GM12878 (cell line): ENCODE data around the gene NAPEPLD.

ENCODE experiments used
- BACH1 ChIP-seq: fragments of 450-650 bp; IDR thresholded peaks from 2 replicates; pipeline ENCODE4 v1.6.1; 2017; ENCODE audit warnings: mild to moderate bottlenecking, borderline replicate concordance
- CBX3 ChIP-seq: fragments of 200-600 bp; sonication (generic); IDR thresholded peaks from 2 replicates; pipeline ENCODE4 v1.6.1; 2016; ENCODE audit warnings: low read depth, borderline replicate concordance
- EZH2 ChIP-seq: IDR thresholded peaks from 2 replicates; pipeline ENCODE4 v1.6.1; 2012; ENCODE audit warnings: low read depth, mild to moderate bottlenecking, control low read depth, inconsistent platforms, low read length, borderline replicate concordance; ENCODE audit not compliant: control insufficient read depth
- HCFC1 ChIP-seq: fragments of 150-350 bp; IDR thresholded peaks from 2 replicates; pipeline ENCODE4 v1.6.1; 2014; ENCODE audit warnings: low read length
- IKZF1 ChIP-seq: fragments of 450-650 bp; conservative IDR thresholded peaks from 2 replicates; pipeline ENCODE4 v1.6.1; 2017; ENCODE audit warnings: antibody characterized with exemption, mild to moderate bottlenecking
- KLF5 ChIP-seq: fragments of 450-650 bp; IDR thresholded peaks from 2 replicates; pipeline ENCODE4 v1.6.1; 2014; ENCODE audit warnings: mild to moderate bottlenecking; ENCODE audit not compliant: partially characterized antibody
- POLR2AphosphoS5 ChIP-seq: IDR thresholded peaks from 2 replicates; pipeline ENCODE4 v1.6.1; 2011; ENCODE audit warnings: mild to moderate bottlenecking, low read length, inconsistent platforms
- SMC3 ChIP-seq: IDR thresholded peaks from 2 replicates; pipeline ENCODE4 v1.6.1; 2011; ENCODE audit warnings: low read length, improper control_type of control experiment, borderline replicate concordance
- TF ChIP-seq, protein P1 (sequence below): fragments of 450-650 bp; IDR thresholded peaks from 2 replicates; pipeline ENCODE4 v1.6.1; 2017; ENCODE audit warnings: mild to moderate bottlenecking, moderate library complexity
- TF ChIP-seq, protein P2 (sequence below), 3 experiments: IDR thresholded peaks in 2 of 3; conservative IDR thresholded peaks in 1 of 3; 2 replicates each; pipeline ENCODE4 v1.5.1; 2011; ENCODE audit warnings: low read depth in 3 of 3, low read length in 3 of 3, mild to moderate bottlenecking in 3 of 3, control low read depth in 2 of 3, moderate library complexity in 2 of 3, inconsistent platforms in 1 of 3, mixed read lengths in 1 of 3; ENCODE audit not compliant: control insufficient read depth in 2 of 3, insufficient read depth in 1 of 3; ENCODE audit errors: extremely low read depth in 1 of 3

DNA sequence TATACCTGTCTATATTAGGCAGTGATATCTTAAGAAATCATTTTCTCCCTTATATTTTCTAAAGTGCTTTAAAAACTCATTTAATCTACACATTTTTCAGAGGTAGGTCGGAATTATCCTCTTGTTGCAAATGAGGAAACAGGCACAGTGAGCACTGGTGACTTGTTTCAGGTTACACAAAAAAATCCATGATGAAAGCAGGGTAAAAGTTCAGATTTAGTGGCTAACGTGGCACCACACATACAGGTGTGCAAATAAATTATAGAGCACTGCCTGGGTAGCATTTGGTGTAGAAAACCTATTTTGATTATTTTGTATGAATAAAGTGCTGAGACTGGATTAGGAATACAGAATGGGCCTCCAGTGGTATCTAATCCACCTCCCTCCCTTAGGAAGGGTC is 47.4 kb downstream of the NAPEPLD start:
- TF ChIP-seq, protein P1, sequence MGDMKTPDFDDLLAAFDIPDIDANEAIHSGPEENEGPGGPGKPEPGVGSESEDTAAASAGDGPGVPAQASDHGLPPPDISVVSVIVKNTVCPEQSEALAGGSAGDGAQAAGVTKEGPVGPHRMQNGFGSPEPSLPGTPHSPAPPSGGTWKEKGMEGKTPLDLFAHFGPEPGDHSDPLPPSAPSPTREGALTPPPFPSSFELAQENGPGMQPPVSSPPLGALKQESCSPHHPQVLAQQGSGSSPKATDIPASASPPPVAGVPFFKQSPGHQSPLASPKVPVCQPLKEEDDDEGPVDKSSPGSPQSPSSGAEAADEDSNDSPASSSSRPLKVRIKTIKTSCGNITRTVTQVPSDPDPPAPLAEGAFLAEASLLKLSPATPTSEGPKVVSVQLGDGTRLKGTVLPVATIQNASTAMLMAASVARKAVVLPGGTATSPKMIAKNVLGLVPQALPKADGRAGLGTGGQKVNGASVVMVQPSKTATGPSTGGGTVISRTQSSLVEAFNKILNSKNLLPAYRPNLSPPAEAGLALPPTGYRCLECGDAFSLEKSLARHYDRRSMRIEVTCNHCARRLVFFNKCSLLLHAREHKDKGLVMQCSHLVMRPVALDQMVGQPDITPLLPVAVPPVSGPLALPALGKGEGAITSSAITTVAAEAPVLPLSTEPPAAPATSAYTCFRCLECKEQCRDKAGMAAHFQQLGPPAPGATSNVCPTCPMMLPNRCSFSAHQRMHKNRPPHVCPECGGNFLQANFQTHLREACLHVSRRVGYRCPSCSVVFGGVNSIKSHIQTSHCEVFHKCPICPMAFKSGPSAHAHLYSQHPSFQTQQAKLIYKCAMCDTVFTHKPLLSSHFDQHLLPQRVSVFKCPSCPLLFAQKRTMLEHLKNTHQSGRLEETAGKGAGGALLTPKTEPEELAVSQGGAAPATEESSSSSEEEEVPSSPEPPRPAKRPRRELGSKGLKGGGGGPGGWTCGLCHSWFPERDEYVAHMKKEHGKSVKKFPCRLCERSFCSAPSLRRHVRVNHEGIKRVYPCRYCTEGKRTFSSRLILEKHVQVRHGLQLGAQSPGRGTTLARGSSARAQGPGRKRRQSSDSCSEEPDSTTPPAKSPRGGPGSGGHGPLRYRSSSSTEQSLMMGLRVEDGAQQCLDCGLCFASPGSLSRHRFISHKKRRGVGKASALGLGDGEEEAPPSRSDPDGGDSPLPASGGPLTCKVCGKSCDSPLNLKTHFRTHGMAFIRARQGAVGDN: no peak
- TF ChIP-seq BACH1 (no peak), SMC3 (no peak), IKZF1 (no peak), POLR2AphosphoS5 (no peak), KLF5 (no peak), HCFC1 (no peak), EZH2 (no peak), CBX3 (no peak)
- TF ChIP-seq, protein P2, sequence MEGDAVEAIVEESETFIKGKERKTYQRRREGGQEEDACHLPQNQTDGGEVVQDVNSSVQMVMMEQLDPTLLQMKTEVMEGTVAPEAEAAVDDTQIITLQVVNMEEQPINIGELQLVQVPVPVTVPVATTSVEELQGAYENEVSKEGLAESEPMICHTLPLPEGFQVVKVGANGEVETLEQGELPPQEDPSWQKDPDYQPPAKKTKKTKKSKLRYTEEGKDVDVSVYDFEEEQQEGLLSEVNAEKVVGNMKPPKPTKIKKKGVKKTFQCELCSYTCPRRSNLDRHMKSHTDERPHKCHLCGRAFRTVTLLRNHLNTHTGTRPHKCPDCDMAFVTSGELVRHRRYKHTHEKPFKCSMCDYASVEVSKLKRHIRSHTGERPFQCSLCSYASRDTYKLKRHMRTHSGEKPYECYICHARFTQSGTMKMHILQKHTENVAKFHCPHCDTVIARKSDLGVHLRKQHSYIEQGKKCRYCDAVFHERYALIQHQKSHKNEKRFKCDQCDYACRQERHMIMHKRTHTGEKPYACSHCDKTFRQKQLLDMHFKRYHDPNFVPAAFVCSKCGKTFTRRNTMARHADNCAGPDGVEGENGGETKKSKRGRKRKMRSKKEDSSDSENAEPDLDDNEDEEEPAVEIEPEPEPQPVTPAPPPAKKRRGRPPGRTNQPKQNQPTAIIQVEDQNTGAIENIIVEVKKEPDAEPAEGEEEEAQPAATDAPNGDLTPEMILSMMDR (IDR thresholded peaks at IDR 0.05 in 2 of 3, conservative IDR thresholded peaks at IDR 0.05 in 1 of 3; ENCODE audit: control insufficient read depth in 2 of 3, extremely low read depth in 1 of 3, insufficient read depth in 1 of 3, low read depth in 3 of 3, low read length in 3 of 3): no peak
